HG03521 (cell line): ENCODE measurements around the gene PTK6.
A peak's percentile ranks its signal among the peaks of the same experiment; 100 is the strongest.

Experiments
- ATAC-seq: cut with Tn5 transposase; IDR thresholded peaks from one replicate; pipeline ENCODE4 v1.9.1; 2021; ENCODE audit warnings: mild to moderate bottlenecking, moderate library complexity; ENCODE audit not compliant: unreplicated experiment

PTK6 gene

GRCh38 chr20:63545814-63546213 is 8.6 kb upstream of the PTK6 start:
- ATAC-seq = no peak

- ATAC-seq = no peak
Observed at GRCh38 chr20:63544958-63545516, 7.9 kb upstream of the PTK6 start.

- ATAC-seq = no peak
Observed at GRCh38 chr20:63544241-63544957, 7.2 kb upstream of the PTK6 start.

- ATAC-seq = no peak
Observed at GRCh38 chr20:63543733-63544132, 6.6 kb upstream of the PTK6 start.

- ATAC-seq = no peak
Observed at GRCh38 chr20:63543131-63543530, 6.0 kb upstream of the PTK6 start.

GRCh38 chr20:63542696-63543095 is 5.5 kb upstream of the PTK6 start:
- ATAC-seq = no peak

GRCh38 chr20:63542031-63542559 is 4.9 kb upstream of the PTK6 start:
- no peak for ATAC-seq

- ATAC-seq = no peak
Observed at GRCh38 chr20:63541371-63541770, 4.2 kb upstream of the PTK6 start.

- no peak for ATAC-seq
Observed at GRCh38 chr20:63540417-63541186, 3.4 kb upstream of the PTK6 start.

GRCh38 chr20:63539441-63540370 is 2.5 kb upstream of the PTK6 start:
- ATAC-seq = no peak

- no peak for ATAC-seq
Observed at GRCh38 chr20:63539092-63539430, 1.9 kb upstream of the PTK6 start.

- no peak for ATAC-seq
Observed at GRCh38 chr20:63538204-63539091, 1.3 kb upstream of the PTK6 start.

- ATAC-seq = peak; percentile 80
Observed at GRCh38 chr20:63537525-63538203, 488 bp upstream of the PTK6 start.

- no peak for ATAC-seq
Observed at GRCh38 chr20:63536241-63536977, 767 bp downstream of the PTK6 start.

- ATAC-seq = no peak
Observed at GRCh38 chr20:63534831-63535651, 2.1 kb downstream of the PTK6 start.

- no peak for ATAC-seq
Observed at GRCh38 chr20:63534427-63534830, 2.7 kb downstream of the PTK6 start.

- ATAC-seq = no peak
Observed at GRCh38 chr20:63533871-63534393, 3.2 kb downstream of the PTK6 start.

GRCh38 chr20:63533388-63533787 is 3.8 kb downstream of the PTK6 start:
- no peak for ATAC-seq
